ENCODE results near the gene CD37.

The CD37 gene

GRCh38 chr19:49338691-49339300, 3.6 kb downstream of the CD37 start:
- no peak overlapping the region for H3K4me3 ChIP-seq (ENCODE audit: low read depth, low read length)
- no peak for TF ChIP-seq CTCF (IDR thresholded peaks at IDR 0.05; ENCODE audit: borderline replicate concordance, insufficient read depth, low read depth, low read length)

GRCh38 chr19:49339301-49340068, 4.3 kb downstream of the CD37 start:
- peak overlapping the region; percentile 16 for H3K4me3 ChIP-seq (ENCODE audit: low read depth, low read length)
- no peak for TF ChIP-seq CTCF (IDR thresholded peaks at IDR 0.05; ENCODE audit: borderline replicate concordance, insufficient read depth, low read depth, low read length)

GRCh38 chr19:49340069-49340864, 5.1 kb downstream of the CD37 start:
- H3K4me3 ChIP-seq (ENCODE audit: low read depth, low read length), result peak overlapping the region; percentile 16
- no peak for TF ChIP-seq CTCF (IDR thresholded peaks at IDR 0.05; ENCODE audit: borderline replicate concordance, insufficient read depth, low read depth, low read length)

GRCh38 chr19:49340865-49341718, 5.9 kb downstream of the CD37 start:
- no peak for TF ChIP-seq CTCF (IDR thresholded peaks at IDR 0.05; ENCODE audit: borderline replicate concordance, insufficient read depth, low read depth, low read length)
- no peak overlapping the region for H3K4me3 ChIP-seq (ENCODE audit: low read depth, low read length)

GRCh38 chr19:49342291-49342721, 7.1 kb downstream of the CD37 start:
- no peak for TF ChIP-seq CTCF (IDR thresholded peaks at IDR 0.05; ENCODE audit: borderline replicate concordance, insufficient read depth, low read depth, low read length)
- no peak overlapping the region for H3K4me3 ChIP-seq (ENCODE audit: low read depth, low read length)

GRCh38 chr19:49343123-49343522, 7.9 kb downstream of the CD37 start:
- no peak overlapping the region for H3K4me3 ChIP-seq (ENCODE audit: low read depth, low read length)
- TF ChIP-seq CTCF (IDR thresholded peaks at IDR 0.05; ENCODE audit: borderline replicate concordance, insufficient read depth, low read depth, low read length), result no peak
